Liver (tissue), 9 donors: ENCODE data around the gene EXOC3L2. TPM values are rescaled to one million over a fixed set of nuclear protein-coding genes. Genes with fewer than 3 reads are reported as not detected.

Experiments
- DNase-seq: peaks from one replicate; pipeline ENCODE4 v3.0.0-alpha.2; 2017; ENCODE audit warnings: low spot score
- H3K27ac ChIP-seq, 2 donors: one replicate each; pipeline ENCODE4 v1.7.0; 2013; ENCODE audit warnings: inconsistent platforms in 2 of 2, low read length in 2 of 2, control low read depth in 1 of 2, low read depth in 1 of 2, mild to moderate bottlenecking in 1 of 2
- H3K27me3 ChIP-seq, 4 donors: one replicate each; pipeline versions ENCODE4 v1.6.1 to v1.7.0; 2013; ENCODE audit warnings: low read length in 3 of 4, inconsistent platforms in 1 of 4, mild to moderate bottlenecking in 1 of 4, moderate library complexity in 1 of 4; ENCODE audit not compliant: control insufficient read depth in 4 of 4, insufficient read depth in 4 of 4
- H3K36me3 ChIP-seq, 4 donors: one replicate each; pipeline versions ENCODE4 v1.6.1 to v1.7.0; 2013; ENCODE audit warnings: low read length in 3 of 4, mild to moderate bottlenecking in 3 of 4, low read depth in 1 of 4, moderate library complexity in 1 of 4; ENCODE audit not compliant: control insufficient read depth in 4 of 4, insufficient read depth in 3 of 4
- H3K4me1 ChIP-seq, 4 donors: one replicate each; pipeline versions ENCODE4 v1.6.1 to v1.7.0; 2013; ENCODE audit warnings: low read length in 3 of 4, mild to moderate bottlenecking in 3 of 4, moderate library complexity in 1 of 4; ENCODE audit not compliant: control insufficient read depth in 4 of 4, insufficient read depth in 4 of 4
- H3K4me3 ChIP-seq, 3 donors: one replicate each; pipeline versions ENCODE4 v1.6.1 to v1.7.0; 2013; ENCODE audit warnings: low read length in 3 of 3, control low read depth in 1 of 3, low read depth in 1 of 3, mild to moderate bottlenecking in 1 of 3
- H3K9ac ChIP-seq, 2 donors: one replicate each; pipeline ENCODE4 v1.7.0; 2013; ENCODE audit warnings: low read length in 2 of 2, mild to moderate bottlenecking in 2 of 2, moderate library complexity in 2 of 2, control low read depth in 1 of 2, low read depth in 1 of 2
- H3K9me3 ChIP-seq, 4 donors: one replicate each; pipeline versions ENCODE4 v1.6.1 to v1.7.0; 2013; ENCODE audit warnings: low read length in 3 of 4; ENCODE audit not compliant: control insufficient read depth in 4 of 4
- ATF3 ChIP-seq: IDR thresholded peaks from 2 replicates; pipeline ENCODE4 v1.6.1; 2016; ENCODE audit warnings: antibody characterized with exemption
- CTCF ChIP-seq: fragments of 150-350 bp; IDR thresholded peaks from 2 replicates; pipeline ENCODE4 v1.5.1; 2017; ENCODE audit warnings: improper control_type of control experiment, low read depth, low read length; ENCODE audit not compliant: missing input control
- EGR1 ChIP-seq, 2 donors: IDR thresholded peaks; 2 replicates each; pipeline ENCODE4 v1.6.1; 2016 to 2018; ENCODE audit warnings: antibody characterized with exemption in 2 of 2, low read depth in 2 of 2
- FOXA1 ChIP-seq: IDR thresholded peaks from 2 replicates; pipeline ENCODE4 v1.6.1; 2016; ENCODE audit warnings: antibody characterized with exemption
- FOXA2 ChIP-seq: IDR thresholded peaks from 2 replicates; pipeline ENCODE4 v1.6.1; 2016; ENCODE audit warnings: antibody characterized with exemption
- HNF4A ChIP-seq, 2 donors: conservative IDR thresholded peaks; 2 replicates each; pipeline ENCODE4 v1.6.1; 2016; ENCODE audit warnings: antibody characterized with exemption in 2 of 2, mild to moderate bottlenecking in 2 of 2
- HNF4G ChIP-seq: IDR thresholded peaks from 2 replicates; pipeline ENCODE4 v1.6.1; 2016; ENCODE audit warnings: antibody characterized with exemption
- JUND ChIP-seq, 2 donors: IDR thresholded peaks; 2 replicates each; pipeline ENCODE4 v1.6.1; 2016; ENCODE audit warnings: antibody characterized with exemption in 2 of 2
- MAX ChIP-seq: IDR thresholded peaks from 2 replicates; pipeline ENCODE4 v1.6.1; 2016; ENCODE audit warnings: antibody characterized with exemption
- NR2F2 ChIP-seq: IDR thresholded peaks from 2 replicates; pipeline ENCODE4 v1.6.1; 2016; ENCODE audit warnings: antibody characterized with exemption
- RAD21 ChIP-seq, 2 donors: IDR thresholded peaks; 2 replicates each; pipeline ENCODE4 v1.6.1; 2016; ENCODE audit warnings: antibody characterized with exemption in 2 of 2, mild to moderate bottlenecking in 2 of 2
- REST ChIP-seq: IDR thresholded peaks from 2 replicates; pipeline ENCODE4 v1.6.1; 2016; ENCODE audit warnings: antibody characterized with exemption, mild to moderate bottlenecking
- RXRA ChIP-seq, 2 donors: IDR thresholded peaks; 2 replicates each; pipeline ENCODE4 v1.6.1; 2017 to 2018; ENCODE audit warnings: antibody characterized with exemption in 2 of 2, mild to moderate bottlenecking in 1 of 2
- SP1 ChIP-seq: IDR thresholded peaks from 2 replicates; pipeline ENCODE4 v1.6.1; 2018; ENCODE audit warnings: antibody characterized with exemption, mild to moderate bottlenecking
- TAF1 ChIP-seq: conservative IDR thresholded peaks from 2 replicates; pipeline ENCODE4 v1.6.1; 2016; ENCODE audit warnings: antibody characterized with exemption, mild to moderate bottlenecking
- YY1 ChIP-seq: IDR thresholded peaks from 2 replicates; pipeline ENCODE4 v1.6.1; 2016; ENCODE audit warnings: antibody characterized with exemption, mild to moderate bottlenecking
- ZBTB33 ChIP-seq: IDR thresholded peaks from 2 replicates; pipeline ENCODE4 v1.6.1; 2016; ENCODE audit warnings: antibody characterized with exemption
- WGBS: extraction: QIAGEN DNeasy Blood & Tissue Kit; methylation state at CpG from one replicate; pipeline ENCODE4 v1.1.7; 2013; 5-methylcytosine and 5-hydroxymethylcytosine counted together
- polyA plus RNA-seq, 2 donors: library from polyadenylated mRNA; stranded (reverse) in 1 of 2; unstranded in 1 of 2; fragments of 200-250 nt in 1 of 2; fragments of >200 nt in 1 of 2; fragmentation: Nextera tagmentation in 1 of 2; extraction: Ambion mirVana in 1 of 2; gene quantifications; one replicate each; pipeline versions ENCODE4 v1.2.1 to v1.2.3, GENCODE V29; 2013 to 2015
- total RNA-seq, 2 donors: library from RNA; depleted of rRNA; stranded (reverse); fragments of >200 nt; gene quantifications; one replicate each; pipeline ENCODE4 v1.2.3, GENCODE V29; 2014
- donor health status: healthy.
- donor health status: healthy.
- donor health status: healthy.
- donor health status: healthy.
- donor health status: healthy.

EXOC3L2 gene
- total and polyA plus RNA-seq, 4 donors, result 1.3 to 7.3 (median 4.1) TPM

GRCh38 chr19:45164577-45165335 is 80.5 kb downstream of the EXOC3L2 start:
- Histone ChIP-seq H3K36me3 (no peaks in the 10 kb centered on the region), H3K9me3 (no peaks in the 10 kb centered on the region), H3K9ac (no peak overlapping the region), H3K27ac (no peak overlapping the region), H3K27me3 (no peaks in the 10 kb centered on the region), H3K4me1 (peaks cover 0 to 14% (median 3%) of the 10 kb centered on the region in 4 donors), H3K4me3 (no peak overlapping the region)
- 41% methylated on average over 27 of the region's 27 CpGs for WGBS
- no peak for DNase-seq
- TF ChIP-seq JUND (IDR thresholded peaks at IDR 0.05) (no peak), ATF3 (no peak), FOXA2 (no peak), NR2F2 (no peak), HNF4A (conservative IDR thresholded peaks at IDR 0.05) (no peak), RAD21 (IDR thresholded peaks at IDR 0.05) (no peak), HNF4G (no peak), RXRA (IDR thresholded peaks at IDR 0.05) (no peak), MAX (no peak), REST (no peak), EGR1 (IDR thresholded peaks at IDR 0.05; ENCODE audit: low read depth in 2 of 2) (no peak)

- DNase-seq, result no peak
- 84% methylated on average over 15 of the region's 15 CpGs for WGBS
- no peak overlapping the region for H3K27ac ChIP-seq
- H3K36me3 ChIP-seq, result no peaks in the 10 kb centered on the region
- H3K9ac ChIP-seq, result no peak overlapping the region
- H3K4me1 ChIP-seq, result peaks cover 0 to 12% (median 3%) of the 10 kb centered on the region in 4 donors
- H3K27me3 ChIP-seq, result no peaks in the 10 kb centered on the region
- no peak overlapping the region for H3K4me3 ChIP-seq
- no peaks in the 10 kb centered on the region for H3K9me3 ChIP-seq
- TF ChIP-seq CTCF (no peak), TAF1 (no peak), EGR1 (IDR thresholded peaks at IDR 0.05; ENCODE audit: low read depth in 2 of 2) (no peak), ZBTB33 (no peak), FOXA1 (no peak), RAD21 (IDR thresholded peaks at IDR 0.05) (no peak), ATF3 (no peak), REST (no peak), YY1 (no peak), SP1 (no peak), HNF4G (no peak), HNF4A (conservative IDR thresholded peaks at IDR 0.05) (no peak), NR2F2 (no peak), MAX (no peak), FOXA2 (no peak), RXRA (IDR thresholded peaks at IDR 0.05) (no peak), JUND (IDR thresholded peaks at IDR 0.05) (no peak)
These were observed 81.3 kb downstream of the EXOC3L2 start for GRCh38 chr19:45163751-45164460.
